ENCODE data around the gene PIAS3. TPM values are rescaled to one million over a fixed set of nuclear protein-coding genes. Genes with fewer than 3 reads are reported as not detected.

Gene PIAS3
- total RNA-seq, 3 donors from 2014 or later (not counting 1 experiment from before 2014, with no cell fraction given), result 40.1 to 53.3 (median 51.0) TPM

DNA sequence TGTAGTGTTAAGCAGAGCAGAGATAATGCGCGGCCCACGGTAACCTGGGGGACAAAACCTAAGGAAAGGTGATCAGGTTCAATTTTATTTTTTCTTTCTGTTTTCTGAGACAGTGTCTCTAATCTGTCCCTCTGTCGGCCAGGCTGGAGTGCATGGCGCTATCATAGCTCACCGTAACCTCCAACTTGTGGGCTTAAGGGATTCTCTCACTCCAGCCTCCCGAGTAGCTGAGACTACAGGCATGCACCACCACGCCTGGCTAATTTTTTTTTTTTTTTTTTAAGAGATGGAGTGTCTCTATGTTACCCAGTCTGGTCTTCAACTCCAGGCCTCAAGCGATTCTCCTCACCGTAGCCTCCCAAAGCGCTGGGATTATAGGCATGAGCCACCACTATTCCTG is 27.5 kb upstream of the PIAS3 start:
- Histone ChIP-seq H3K36me3 (ENCODE audit: control insufficient read depth, insufficient read depth, low read length) (no peaks in the 10 kb centered on the region), H3K27ac (ENCODE audit: low read length) (no peak overlapping the region), H3K9me3 (ENCODE audit: control insufficient read depth, insufficient read depth, low read length) (no peaks in the 10 kb centered on the region), H3K4me1 (ENCODE audit: control insufficient read depth, insufficient read depth, low read length) (peaks cover 16% of the 10 kb centered on the region), H3K27me3 (ENCODE audit: control insufficient read depth, insufficient read depth, low read length) (peaks cover 11% of the 10 kb centered on the region), H3K4me3 (ENCODE audit: low read length) (no peak overlapping the region)
- Mint-ChIP-seq H3K4me1 (peaks cover 4 to 12% of the 10 kb centered on the region in 2 donors), H3K27ac (no peak overlapping the region), H3K9me3 (no peaks in the 10 kb centered on the region), H3K36me3 (no peaks in the 10 kb centered on the region), H3K4me3 (peak overlapping the region; percentile 52), H3K27me3 (ENCODE audit: low read depth in 2 of 2) (peaks cover 10 to 16% of the 10 kb centered on the region in 2 donors)
- 59% methylated on average over 10 of the region's 11 CpGs for WGBS (ENCODE audit: insufficient coverage)
- ATAC-seq, result no peak
- DNase-seq, result no peak
- intact Hi-C loops (cut with micrococcal nuclease), result no loop called here
- TF ChIP-seq, protein P1, sequence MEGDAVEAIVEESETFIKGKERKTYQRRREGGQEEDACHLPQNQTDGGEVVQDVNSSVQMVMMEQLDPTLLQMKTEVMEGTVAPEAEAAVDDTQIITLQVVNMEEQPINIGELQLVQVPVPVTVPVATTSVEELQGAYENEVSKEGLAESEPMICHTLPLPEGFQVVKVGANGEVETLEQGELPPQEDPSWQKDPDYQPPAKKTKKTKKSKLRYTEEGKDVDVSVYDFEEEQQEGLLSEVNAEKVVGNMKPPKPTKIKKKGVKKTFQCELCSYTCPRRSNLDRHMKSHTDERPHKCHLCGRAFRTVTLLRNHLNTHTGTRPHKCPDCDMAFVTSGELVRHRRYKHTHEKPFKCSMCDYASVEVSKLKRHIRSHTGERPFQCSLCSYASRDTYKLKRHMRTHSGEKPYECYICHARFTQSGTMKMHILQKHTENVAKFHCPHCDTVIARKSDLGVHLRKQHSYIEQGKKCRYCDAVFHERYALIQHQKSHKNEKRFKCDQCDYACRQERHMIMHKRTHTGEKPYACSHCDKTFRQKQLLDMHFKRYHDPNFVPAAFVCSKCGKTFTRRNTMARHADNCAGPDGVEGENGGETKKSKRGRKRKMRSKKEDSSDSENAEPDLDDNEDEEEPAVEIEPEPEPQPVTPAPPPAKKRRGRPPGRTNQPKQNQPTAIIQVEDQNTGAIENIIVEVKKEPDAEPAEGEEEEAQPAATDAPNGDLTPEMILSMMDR (IDR thresholded peaks at IDR 0.05), result no peak

DNA sequence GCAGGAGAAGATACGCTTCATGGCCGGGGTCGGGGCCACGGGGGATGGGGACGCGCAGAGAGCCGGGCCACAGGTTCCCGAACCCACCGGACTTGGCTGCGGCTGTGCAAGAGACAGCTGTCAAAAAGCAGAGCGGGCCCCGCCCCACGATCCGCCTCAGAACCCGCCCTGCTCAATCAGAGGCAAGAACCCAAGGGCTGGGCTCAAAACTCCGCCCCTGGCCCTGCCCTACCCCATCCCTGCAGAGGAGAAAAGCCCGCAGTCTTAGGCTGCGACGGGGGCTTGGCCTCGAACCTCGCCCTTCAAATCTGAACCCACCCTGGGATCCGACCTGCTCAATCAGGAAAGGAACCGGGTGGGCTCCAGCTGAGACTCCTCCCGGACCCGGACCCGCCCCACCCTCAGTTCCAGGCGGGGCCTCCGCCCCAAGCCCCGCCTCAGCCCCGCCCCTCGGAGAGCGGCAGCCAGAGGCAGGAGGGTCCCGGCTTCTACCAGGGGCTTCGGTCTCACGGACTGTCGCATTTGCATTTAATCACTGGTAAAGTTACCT is 26.9 kb upstream of the PIAS3 start, which contains the start of gene ANKRD35:
ANKRD35 (minus strand) TSS at position 129 of the 550 bp plus-strand sequence; CDS start at position 21, 108 bp downstream.
- no peaks in the 10 kb centered on the region for H3K9me3 Mint-ChIP-seq
- H3K36me3 Mint-ChIP-seq, result no peaks in the 10 kb centered on the region
- peak; percentile 98 to 99 (median 98) for ATAC-seq
- peaks cover 4 to 12% of the 10 kb centered on the region in 2 donors for H3K4me1 Mint-ChIP-seq
- no peaks in the 10 kb centered on the region for H3K36me3 ChIP-seq (ENCODE audit: control insufficient read depth, insufficient read depth, low read length)
- DNase-seq, result peak; percentile 82 to 91
- no peaks in the 10 kb centered on the region for H3K9me3 ChIP-seq (ENCODE audit: control insufficient read depth, insufficient read depth, low read length)
- intact Hi-C loops (cut with micrococcal nuclease), result loop anchor here (1.0 kb wide), 1 partner anchor 33 kb away; no protein-coding TSS in a partner anchor
- TF ChIP-seq, protein P1 (IDR thresholded peaks at IDR 0.05), result no peak
- 1% methylated on average over 36 of the region's 36 CpGs for WGBS (ENCODE audit: insufficient coverage)
- peak within 1 kb of the TSS in 1 of 2 donors; percentile 6 for H3K27ac Mint-ChIP-seq
- H3K4me1 ChIP-seq (ENCODE audit: control insufficient read depth, insufficient read depth, low read length), result peaks cover 16% of the 10 kb centered on the region
- H3K27me3 Mint-ChIP-seq (ENCODE audit: low read depth in 2 of 2), result peaks cover 10 to 18% of the 10 kb centered on the region in 2 donors
- peaks cover 11% of the 10 kb centered on the region for H3K27me3 ChIP-seq (ENCODE audit: control insufficient read depth, insufficient read depth, low read length)
- peak within 1 kb of the TSS; percentile 52 for H3K4me3 Mint-ChIP-seq
- no peak within 1 kb of the TSS for H3K27ac ChIP-seq (ENCODE audit: low read length)
- peak within 1 kb of the TSS; percentile 76 for H3K4me3 ChIP-seq (ENCODE audit: low read length)

DNA sequence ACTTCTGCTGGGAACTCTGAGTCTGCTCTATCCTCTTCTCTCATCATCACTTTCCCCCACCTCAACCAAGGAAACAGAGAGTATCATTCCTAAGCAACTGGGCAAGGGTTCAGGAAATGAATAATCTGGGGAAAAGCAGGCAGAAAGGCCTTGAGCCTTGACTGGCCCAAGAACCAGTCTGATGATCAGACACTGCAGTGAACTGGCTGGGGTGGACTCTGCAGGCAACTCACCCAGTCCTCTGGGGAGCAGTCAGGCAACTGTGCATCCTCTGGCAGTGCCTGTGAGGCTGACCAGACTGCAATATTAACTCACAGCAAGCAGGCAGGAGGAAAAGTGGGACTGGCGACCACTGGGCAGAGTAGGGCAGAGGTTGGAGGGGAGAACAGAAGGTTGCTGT is 25.8 kb upstream of the PIAS3 start:
- intact Hi-C loops (cut with micrococcal nuclease), result loop anchor here (1.0 kb wide), 1 partner anchor 35 kb away; no protein-coding TSS in a partner anchor
- H3K27ac Mint-ChIP-seq, result peak overlapping the region in 1 of 2 donors; percentile 6
- DNase-seq, result no peak
- Histone ChIP-seq H3K9me3 (ENCODE audit: control insufficient read depth, insufficient read depth, low read length) (no peaks in the 10 kb centered on the region), H3K27me3 (ENCODE audit: control insufficient read depth, insufficient read depth, low read length) (peaks cover 11% of the 10 kb centered on the region), H3K4me3 (ENCODE audit: low read length) (no peak overlapping the region), H3K4me1 (ENCODE audit: control insufficient read depth, insufficient read depth, low read length) (peaks cover 16% of the 10 kb centered on the region), H3K27ac (ENCODE audit: low read length) (no peak overlapping the region), H3K36me3 (ENCODE audit: control insufficient read depth, insufficient read depth, low read length) (no peaks in the 10 kb centered on the region)
- TF ChIP-seq, protein P1 (IDR thresholded peaks at IDR 0.05), result no peak
- no peaks in the 10 kb centered on the region for H3K36me3 Mint-ChIP-seq
- no peaks in the 10 kb centered on the region for H3K9me3 Mint-ChIP-seq
- H3K27me3 Mint-ChIP-seq (ENCODE audit: low read depth in 2 of 2), result peaks cover 10 to 18% of the 10 kb centered on the region in 2 donors
- peaks cover 4 to 12% of the 10 kb centered on the region in 2 donors for H3K4me1 Mint-ChIP-seq
- 86% methylated on average over 1 of the region's 1 CpG for WGBS (ENCODE audit: insufficient coverage)
- ATAC-seq, result no peak
- H3K4me3 Mint-ChIP-seq, result peak overlapping the region; percentile 52
